ENCODE measurements around the gene CLIC4.
"Not testable (repeated sequence)": the region's sequence is repeated elsewhere in the genome, so short reads cannot be mapped to it uniquely, and the experiment has no call there.

Gene CLIC4

GRCh38 chr1:24823486-24823885, 78.2 kb downstream of the CLIC4 start:
- not testable (repeated sequence) for DNase-seq

DNA sequence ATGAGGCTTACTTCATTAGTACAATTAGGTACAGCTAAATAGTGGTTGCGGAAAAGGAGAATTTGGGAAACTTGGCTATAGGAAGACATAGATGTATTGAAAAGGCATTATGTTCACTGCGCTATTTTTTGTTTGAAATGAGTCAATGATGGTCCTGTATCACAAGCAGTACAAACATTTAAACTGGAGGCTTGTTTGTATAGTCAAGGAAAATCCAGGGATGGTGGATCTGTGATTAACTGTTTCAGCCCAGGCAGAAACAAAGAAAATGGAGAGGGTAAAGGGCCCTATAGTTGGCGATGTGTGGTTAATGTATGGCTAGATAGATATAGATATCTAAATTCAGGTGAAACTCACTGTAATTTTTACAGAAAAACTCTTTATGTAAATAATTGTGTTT, 79.9 kb downstream of the CLIC4 start:
- no peak for DNase-seq

GRCh38 chr1:24826510-24826909, 81.3 kb downstream of the CLIC4 start:
- no peak for DNase-seq

DNA sequence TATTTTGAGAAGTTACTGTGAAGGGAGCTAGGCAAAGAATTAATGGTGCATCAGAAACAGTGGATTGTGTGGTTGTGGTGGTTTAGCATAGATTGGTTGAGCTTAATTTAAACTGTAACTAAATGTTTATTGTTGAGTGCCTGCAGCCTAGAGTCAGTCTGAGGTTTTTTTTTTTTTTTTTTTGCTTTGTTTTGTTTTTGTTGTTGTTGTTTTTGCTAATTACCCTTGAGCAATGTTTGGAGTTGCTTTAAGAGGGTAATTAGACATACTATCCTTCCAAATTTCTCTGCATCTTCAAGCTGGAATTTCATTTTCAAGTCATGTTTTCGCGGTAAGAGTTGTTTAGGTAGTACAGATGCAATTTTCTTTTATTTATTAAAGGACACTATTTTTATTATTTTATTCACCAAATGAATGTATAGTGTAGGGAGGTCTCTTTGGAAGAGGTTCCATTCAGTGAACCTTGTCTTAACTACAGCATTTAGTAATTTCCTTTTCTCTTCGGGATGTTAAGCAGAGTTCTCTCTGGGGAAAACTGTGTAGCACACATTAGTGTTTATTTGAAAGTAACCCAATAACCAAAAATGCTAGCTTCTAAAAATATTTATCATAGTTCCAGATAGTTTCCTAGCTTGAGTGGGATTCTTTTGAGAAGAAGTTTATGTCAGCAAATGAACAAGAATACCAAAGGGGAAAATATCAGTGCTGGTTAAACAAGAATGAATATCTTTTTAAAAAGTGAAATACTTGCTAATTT, 82.3 kb downstream of the CLIC4 start:
- DNase-seq = no peak

DNA sequence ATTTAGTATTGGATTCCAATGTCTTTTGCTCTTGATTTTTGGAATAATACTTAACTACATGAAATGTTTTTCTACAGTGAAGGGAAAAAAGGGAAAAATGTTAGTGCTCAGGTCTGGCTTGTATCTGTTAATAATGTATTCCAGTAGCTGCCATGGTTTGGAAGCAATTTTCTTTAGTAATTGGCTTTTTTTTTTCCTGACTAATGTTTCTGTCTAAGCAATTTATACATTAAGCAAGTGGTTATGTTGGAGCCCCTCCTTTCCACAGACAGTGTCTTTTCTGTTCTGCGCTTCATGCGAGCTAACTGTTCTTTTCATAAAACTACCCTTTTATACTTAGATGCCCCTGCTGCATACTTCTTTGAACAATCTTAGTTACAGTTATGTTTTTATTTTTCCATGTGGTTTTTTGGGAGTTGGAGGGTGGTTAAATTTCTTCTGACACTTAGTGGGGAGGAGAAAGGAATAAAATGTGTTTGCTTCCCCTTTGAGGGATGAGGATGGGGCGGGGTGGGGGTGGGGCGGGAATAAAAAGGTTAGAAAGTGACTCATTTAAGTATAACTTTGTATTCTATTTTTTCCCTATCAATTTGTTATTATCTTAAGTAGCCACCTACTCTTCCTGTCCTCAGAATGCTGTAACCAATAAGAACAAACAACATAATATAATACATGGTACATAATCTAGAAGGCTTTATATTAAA, 83.1 kb downstream of the CLIC4 start:
- DNase-seq = no peak

DNA sequence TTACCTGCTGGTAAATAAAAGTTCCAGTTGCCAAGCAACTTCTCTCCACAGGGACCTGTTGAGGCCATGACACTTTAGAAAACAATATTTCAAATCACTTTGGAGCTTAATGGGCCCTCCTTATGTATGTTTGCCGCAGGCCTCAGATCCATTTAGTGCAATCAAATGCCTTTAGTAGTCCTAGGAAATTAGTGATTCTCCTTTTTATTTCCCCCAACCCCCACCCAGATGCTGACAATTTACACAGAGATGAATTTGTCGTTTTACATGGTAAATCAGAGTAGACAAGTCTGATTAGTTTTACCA, 83.6 kb downstream of the CLIC4 start:
- no peak for DNase-seq

DNA sequence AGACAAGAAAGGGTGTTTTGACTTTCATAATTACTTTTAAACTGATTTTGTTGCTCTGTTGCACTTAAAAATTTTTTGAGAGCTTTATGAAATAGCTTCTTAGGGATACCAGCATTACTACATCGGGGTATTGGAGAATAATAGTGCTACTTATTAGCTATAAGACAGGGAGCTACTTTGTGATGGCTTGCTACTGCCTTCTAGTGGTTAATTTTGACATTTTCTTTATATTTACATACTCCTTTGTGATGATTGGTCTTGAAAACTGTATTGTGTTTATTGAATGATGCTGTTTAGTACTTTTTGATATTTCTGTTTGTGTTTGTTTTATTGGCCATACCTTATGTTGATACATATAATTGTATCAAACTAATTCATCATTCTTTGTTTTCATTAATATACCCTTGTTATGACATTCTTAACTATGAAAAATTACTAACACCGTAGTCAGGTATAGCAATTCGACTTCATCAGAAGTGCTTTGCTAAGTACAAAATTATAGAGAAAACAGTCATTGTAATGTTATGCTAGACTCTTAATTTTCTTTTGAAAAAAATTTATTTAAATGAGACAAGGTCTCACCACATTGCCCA, 85.5 kb downstream of the CLIC4 start:
- peak; percentile 91 for DNase-seq

- no peak for DNase-seq
These were observed 96.3 kb downstream of the CLIC4 start for GRCh38 chr1:24841593-24841992.

- no peak for DNase-seq
These were observed 101.4 kb downstream of the CLIC4 start for GRCh38 chr1:24846671-24847070.

DNA sequence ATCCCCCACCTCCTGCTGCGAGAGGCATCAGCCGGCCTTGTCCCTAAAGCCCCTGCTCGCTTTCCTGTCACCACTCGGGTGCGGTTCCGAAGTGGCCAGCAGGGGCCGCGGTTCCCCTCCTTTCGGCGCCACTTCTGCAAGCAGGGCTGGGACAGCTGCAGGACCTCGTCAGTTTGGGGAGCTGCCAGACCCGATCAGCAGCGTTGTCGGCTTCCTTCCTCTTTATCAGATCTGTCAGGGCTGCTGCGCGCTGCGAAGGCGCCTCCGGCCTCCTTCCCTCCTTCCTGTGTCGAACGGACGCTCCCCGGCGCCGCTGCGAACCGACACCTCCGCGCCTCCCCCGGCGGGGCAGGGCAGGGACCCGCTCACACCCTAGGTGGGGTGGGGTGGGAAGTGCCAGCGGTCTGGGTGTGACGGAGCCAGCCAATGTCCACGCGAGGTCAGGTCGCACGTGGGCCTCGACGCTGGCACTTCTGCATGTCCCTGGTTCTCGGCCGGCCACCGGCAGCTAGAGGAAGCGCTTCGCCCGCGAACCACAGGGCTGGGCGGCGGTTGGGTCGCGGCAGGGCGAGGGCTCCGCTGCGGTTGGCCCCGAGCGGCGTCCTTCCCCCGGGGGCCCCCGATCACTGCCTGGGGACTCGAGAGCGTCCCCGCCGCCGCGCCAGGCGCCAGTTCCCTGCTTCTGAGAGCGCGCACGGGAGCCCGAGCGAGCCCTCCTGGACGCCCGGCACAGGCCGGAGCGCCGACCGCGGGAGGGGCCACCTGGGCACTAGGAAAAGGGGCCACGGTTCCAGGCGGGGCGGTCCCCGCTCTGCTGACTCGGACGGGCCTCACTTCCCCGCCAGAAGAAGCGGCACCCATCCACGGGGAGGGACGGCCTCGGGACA, 103.0 kb downstream of the CLIC4 start:
- peak; percentile 94 for DNase-seq

DNA sequence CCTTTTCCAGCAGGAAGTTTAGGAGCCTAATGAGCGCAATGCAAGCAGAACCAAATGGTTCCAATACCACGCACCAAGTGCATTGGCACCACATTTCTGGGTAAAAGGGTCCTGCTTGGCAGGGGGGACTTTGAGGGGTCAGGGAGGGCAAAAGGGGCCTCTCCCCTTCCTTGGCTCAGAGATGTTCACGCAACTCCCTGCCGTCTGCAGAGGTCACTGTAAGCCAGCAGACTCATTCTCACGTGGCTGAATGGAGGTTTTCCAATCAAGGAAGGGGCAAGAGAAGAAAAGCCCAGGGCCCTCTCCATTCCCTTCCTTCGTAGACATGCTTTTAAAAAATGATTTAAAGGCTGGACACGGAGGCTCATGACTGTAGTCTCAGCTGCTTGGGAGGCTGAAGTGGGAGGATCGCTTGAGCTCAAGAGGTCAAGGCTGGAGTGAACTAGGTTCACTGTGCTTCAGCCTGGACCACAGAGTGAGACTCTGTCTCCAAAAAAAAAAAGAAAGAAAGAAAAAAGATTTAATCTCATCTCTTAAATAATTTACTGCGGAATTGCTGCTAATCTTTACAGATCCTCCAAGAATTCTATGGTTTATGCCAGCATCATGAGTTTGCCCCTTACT, 104.5 kb downstream of the CLIC4 start:
- peak; percentile 55 for DNase-seq

DNA sequence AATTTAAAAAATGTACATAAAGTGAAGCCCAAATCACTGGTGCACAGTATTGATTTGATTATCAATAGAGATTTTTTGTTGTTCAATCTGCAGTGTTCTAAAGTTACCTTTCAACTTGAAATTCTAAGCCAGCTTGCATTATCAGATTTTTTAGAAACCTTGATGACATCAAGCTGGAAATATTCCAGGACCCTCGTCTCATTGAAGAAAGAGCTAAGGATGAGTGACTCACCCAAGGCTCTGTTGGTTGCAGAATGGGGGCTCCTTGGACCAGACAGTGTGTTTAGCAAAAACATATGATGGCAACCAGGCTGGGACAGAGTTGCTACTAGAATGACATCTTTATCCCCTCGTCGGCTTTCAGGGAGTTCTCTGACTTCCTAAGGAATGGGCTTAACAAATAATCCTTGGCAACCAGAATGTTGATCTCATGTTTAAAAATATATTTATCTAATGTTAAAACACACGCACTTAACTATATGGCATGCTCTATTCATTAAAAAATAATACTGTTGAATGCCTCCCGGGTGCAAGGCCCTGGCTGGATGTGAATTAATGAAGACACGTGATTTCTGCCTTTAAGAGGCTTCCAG, 105.2 kb downstream of the CLIC4 start:
- DNase-seq = peak; percentile 31

- DNase-seq = no peak
These were observed 108.4 kb downstream of the CLIC4 start for GRCh38 chr1:24853649-24854048.

DNA sequence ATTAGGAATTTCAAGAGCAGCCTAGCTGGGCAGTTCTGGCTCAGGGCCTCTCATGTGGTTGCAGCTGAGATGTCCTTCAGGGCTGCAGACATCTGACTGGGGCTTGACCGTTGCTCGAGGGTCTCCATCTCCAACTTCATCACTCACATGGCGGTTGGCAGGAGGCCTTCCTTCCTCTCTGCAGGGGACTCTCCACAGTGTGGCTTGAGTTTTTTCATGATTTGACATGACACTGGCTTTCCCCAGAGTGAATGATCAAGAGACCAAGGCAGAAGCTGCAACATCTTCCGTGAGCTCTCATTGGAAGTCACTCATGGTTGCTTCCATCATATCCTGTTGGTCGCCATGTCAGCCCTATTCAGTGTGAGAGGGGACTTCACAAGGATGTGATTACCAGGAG, 110.2 kb downstream of the CLIC4 start:
- DNase-seq = no peak

- DNase-seq = no peak
These were observed 111.7 kb downstream of the CLIC4 start for GRCh38 chr1:24856787-24857506.

DNA sequence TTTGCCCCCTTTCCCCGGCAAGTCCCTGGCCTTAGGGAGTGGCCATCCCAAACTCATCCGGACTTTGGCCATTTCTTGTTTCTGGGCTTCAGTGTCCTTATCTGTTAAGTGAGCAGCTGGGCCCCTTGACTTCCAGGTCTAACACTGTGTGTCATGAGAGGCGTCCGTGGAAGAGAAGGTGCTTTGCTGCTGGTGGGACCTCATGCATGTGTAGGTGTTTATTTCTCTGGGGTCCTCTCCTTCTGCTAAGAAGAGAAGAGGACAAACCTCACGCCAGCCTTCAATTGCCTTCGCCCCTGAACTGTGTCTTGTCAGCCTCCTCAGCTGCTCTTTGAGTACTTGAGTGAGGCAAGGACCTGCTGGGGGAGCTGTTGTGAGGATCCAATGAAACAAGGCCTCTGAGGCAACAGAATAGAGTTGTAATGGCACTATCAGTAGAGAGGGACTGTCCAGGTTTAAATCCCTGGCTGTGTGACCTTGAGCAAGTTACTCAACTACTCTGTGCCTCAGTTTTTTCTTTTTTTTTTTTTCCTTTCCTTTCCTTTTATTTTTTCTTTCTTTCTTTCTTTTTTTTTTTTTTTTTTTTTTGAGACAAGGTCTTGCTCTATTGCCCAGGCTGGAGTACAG, 112.4 kb downstream of the CLIC4 start:
- no peak for DNase-seq

DNA sequence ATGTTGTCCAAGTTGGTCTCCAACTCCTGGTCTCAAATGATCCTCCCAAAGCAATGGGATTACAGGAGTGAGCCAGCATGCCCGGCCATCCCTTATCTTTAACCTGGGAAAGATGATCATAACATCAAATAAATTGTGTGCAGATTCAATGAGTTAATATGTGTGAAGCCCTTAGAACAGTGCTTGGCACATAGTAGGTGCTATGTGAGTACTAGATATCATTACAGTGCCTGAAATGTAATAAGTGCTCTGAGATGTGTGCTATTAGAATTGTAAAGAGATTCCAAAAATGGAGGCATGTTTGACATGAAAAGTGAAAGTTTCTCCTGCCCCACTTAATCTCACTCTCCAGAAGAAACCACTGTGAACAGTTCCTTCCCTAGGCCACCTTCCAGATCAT, 113.0 kb downstream of the CLIC4 start:
- DNase-seq = no peak

DNA sequence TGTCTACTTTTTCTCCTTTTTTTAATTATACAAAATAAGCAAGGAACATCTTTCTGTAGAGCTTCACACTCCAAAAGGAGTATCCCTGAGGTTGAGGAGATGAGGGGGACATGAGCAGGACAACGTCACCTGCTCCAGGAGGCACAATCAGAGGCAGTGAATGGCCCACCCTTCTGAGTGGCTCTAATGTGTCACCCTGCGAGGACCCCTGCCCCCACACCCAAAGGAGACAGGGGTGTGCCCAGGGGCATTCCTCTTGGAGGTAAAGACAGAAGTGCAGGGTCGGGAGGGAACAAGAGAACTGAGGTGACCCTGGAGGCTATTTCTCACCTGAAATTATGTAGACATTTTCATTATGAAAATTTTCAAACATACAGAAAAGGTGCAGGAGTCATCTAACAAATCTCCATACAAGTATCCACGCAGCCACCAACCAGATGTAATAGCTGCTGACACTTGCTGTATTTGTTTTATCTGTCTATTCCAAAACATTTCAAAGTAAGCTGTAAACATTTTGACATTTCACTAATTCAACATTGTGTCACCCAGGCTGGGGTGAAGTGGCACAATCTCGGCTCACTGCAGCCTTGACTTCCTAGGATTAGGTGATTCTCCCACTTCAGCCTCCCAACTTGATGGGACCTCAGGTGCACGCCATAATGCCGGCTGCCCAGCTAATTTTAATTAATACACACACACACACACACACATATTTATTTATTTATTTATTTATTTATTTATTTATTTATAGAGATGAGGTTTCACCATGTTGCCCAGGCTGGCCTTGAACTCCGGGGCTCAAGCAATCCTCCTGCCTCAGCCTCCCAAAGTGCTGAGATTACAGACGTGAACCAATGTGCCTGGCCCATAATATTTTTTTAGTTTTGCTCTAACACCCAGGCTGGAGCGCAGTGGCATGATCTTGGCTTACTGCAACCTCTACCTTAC, 114.1 kb downstream of the CLIC4 start:
- DNase-seq = no peak

DNA sequence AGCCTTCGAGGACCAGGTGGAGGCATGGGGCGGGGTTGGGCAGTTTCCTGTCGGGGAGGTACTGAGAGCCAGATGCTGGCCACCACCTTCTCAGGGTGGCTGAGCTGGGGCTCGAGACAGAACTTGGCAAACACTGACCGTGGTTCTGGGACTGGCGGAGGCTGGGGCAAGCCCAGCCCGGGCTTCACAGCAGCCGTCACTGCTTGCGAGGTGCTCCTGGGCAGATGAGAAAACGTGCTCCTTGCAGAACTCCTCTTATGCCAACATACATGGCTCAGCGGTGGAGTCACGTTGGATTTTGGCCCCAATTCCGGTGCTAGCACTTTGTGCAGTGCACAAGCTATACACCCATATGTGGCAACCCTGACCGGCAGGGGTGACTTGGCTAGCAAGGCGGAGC, 115.6 kb downstream of the CLIC4 start:
- no peak for DNase-seq
